GM12873 (cell line): ENCODE results near the gene RPS5.

Source experiments
- CTCF ChIP-seq: IDR thresholded peaks from 2 replicates; pipeline ENCODE4 v1.5.1; 2012; ENCODE audit warnings: low read depth, mild to moderate bottlenecking, moderate library complexity, low read length, control low read depth; ENCODE audit not compliant: insufficient read depth; ENCODE audit errors: missing control alignments

RPS5 gene

DNA sequence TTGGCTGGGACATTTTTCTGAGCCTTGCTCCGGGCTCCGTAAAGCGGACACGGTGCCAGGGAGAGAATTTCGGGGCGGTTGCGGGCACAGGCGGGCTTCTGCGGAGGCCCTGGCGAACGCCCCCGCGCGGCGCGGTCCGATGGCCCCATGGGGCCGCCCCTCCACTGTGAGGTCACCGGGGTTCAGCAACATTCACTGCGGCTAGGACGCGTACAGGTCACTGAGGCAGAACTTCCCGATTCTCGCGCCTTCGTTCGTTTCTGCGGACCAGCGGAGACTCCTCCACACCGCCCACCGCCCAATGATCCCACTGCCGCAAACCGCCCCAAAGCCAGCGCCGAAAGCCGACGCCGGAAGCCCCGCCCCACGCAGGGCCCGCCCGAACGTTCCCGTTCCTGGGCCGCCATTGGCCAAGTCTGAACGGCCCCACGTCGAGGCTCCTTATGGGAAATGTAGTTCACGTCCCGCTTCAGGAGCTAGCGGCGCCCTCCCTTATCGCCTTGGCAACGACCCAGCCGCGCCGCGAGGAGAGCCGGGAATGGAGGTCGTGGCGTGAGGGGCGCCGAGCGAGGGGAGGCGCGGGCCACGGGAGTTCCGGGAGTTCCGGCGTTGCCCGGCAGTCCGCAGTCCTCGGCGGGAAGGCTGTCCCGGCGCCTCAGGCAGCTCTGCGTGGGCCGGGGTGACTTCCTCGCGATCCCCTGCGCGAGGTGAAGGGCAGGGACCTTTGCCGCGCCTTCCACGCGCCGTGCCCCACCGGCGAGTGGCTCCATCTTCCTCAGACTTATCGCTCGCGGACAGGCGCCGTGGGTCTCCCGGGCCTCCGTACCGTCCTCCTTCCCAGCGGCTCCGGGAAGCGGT lies 21.3 kb downstream of the RPS5 start, which contains the start of gene ZNF584:
Gene ZNF584 (plus strand): TSS at position 498 of the 858 bp plus-strand sequence. CDS start 499 bp downstream, outside the sequence.
- peak; percentile 16 for TF ChIP-seq CTCF

DNA sequence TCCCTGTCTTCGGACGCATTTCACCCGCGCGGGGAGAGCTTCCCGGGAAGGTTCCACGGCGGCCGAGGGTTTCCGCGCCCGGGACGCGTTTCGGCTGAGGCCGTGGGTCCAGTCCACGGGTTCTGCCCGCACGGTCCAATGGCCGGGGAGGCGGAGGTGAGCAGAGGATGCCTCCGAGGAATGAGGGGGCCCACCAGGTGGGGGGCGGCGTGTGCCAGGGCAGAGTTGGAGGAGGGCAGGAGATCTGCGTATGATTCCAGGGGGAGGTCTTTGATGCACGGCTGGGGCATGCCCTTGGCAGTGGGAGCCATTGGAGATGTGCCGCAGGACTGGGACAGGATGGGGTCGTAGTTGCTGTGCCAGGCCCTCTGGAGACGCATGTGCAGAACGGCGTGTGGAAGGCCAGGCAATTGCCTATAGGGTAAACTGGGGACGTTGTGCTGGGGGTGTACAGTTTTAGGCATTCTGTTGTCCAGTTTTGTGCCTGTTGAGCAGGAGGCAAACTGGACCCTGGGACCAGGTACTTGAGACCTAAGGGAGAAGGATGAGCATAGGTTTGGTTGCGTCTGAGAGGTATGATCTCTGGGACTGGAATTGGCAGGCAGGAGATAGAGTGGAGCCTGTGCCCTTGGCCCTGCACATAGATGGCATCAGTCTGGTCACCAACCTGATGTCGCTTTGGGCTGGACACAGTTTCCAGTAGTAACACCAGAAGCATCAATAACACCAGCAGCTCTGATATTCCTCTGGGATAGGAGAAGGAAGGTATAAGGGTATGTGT lies 22.1 kb downstream of the RPS5 start:
- no peak for TF ChIP-seq CTCF

DNA sequence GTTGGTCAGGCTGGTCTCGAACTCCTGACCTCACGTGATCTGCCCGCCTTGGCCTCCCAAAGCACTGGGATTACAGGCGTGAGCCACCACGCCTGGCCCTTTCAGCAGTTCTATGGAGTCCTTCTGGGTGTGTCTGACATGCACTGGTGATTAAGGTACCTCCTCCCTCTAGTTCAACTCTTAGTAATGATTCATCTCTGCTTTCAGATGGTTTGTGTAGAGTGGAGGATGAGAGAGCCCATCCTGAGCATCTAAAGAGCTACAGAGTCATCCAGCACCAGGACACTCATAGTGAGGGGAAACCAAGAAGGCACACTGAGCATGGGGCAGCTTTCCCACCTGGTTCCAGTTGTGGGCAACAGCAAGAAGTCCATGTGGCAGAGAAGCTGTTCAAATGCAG lies 29.5 kb downstream of the RPS5 start:
- no peak for TF ChIP-seq CTCF

GRCh38 chr19:58417071-58417470 lies 30.0 kb downstream of the RPS5 start:
- no peak for TF ChIP-seq CTCF

- no peak for TF ChIP-seq CTCF
Measured at GRCh38 chr19:58428617-58429016, 41.5 kb downstream of the RPS5 start.

DNA sequence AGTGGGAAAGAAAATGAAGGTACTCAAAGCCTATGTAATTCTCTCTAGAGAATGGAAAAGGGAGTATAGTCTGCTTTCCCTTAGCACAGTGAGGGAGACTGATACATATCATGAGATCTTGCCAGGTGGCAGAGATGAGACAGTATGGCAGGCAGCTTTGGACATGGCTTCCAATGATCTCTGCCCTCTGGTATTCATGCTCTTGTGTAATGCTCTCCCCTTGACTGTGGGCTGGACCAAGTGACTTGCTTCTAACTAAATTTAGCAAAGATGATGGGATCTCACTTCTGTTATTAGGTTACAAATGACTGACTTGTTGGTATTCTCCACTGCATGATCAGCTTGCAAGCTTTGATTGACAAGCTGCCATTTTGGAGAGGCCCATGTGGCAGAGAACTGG lies 42.7 kb downstream of the RPS5 start:
- TF ChIP-seq CTCF = no peak

DNA sequence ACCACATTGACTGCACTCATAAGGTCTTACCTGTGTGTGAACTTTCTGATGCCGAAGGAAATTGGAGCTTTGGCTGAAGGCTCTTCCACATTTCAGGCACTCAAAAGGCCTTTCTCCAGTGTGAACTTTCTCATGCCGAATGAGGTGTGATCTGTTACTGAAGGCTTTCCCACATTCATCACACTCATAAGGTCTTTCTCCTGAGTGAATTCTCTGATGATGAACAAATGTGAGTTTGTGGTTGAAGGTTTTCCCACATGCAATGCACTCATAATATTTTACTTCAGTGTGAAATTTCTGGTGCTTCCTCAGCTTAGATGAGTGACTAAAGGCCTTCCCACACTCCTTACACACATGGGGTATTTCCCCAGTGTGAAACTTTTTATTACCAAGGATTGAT lies 47.1 kb downstream of the RPS5 start:
- TF ChIP-seq CTCF = no peak
